Measurements from ENCODE around the gene DAPK2. TPM values are rescaled to one million over a fixed set of nuclear protein-coding genes. Genes with fewer than 3 reads are reported as not detected.
"Not testable (repeated sequence)": the region's sequence is repeated elsewhere in the genome, so short reads cannot be mapped to it uniquely, and the experiment has no call there.

The DAPK2 gene
- total RNA-seq, 1 experiment from 2014 or later: 2.3 TPM

DNA sequence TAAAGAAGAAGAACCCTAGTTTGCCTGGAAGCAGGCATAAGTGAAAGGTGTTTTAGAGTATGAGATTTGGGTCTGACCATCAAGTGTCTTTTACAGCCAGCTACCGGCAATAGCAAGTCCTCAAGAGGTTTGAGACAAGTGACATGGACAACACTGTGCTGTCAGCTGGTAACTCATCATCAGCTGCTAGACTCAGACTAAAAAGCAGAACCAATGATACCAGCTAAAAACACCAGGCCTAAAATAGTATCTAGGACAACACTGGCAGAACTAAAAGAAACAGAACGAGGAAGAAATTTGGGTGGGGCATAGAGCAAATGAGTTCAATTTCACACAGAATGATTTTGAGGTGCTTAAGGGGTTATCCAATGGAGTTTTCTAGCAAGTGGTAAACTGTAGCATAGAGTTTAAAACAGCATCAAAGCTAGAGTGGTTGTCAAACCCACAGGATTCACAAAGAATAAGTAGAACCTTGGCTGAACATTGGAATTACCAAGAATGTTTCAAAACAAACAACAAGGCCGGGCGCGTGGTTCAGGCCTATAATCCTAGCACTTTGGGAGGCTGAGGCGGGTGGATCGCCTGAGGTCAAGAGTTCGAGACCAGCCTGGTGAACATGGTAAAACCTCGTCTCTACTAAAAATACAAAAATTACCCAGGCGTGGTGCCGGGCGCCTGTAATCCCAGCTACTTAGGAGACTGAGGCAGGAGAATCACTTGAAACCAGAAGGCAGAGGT lies 43.4 kb upstream of the DAPK2 start:
- TF ChIP-seq, protein P1, sequence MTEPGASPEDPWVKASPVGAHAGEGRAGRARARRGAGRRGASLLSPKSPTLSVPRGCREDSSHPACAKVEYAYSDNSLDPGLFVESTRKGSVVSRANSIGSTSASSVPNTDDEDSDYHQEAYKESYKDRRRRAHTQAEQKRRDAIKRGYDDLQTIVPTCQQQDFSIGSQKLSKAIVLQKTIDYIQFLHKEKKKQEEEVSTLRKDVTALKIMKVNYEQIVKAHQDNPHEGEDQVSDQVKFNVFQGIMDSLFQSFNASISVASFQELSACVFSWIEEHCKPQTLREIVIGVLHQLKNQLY (CRISPR knock-in tag; IDR thresholded peaks at IDR 0.05): no peak
- no peak for TF ChIP-seq GABPB1 (CRISPR knock-in tag; IDR thresholded peaks at IDR 0.05)
- TF ChIP-seq MYBL2 (CRISPR knock-in tag; IDR thresholded peaks at IDR 0.05): no peak
- TF ChIP-seq EMX1 (CRISPR knock-in tag; IDR thresholded peaks at IDR 0.05): no peak
- no peak for TF ChIP-seq ZNF219 (CRISPR knock-in tag; IDR thresholded peaks at IDR 0.05; ENCODE audit: borderline replicate concordance)
- no peak for TF ChIP-seq GRHL2 (CRISPR knock-in tag; IDR thresholded peaks at IDR 0.05; ENCODE audit: insufficient replicate concordance, severe bottlenecking)
- no peak for TF ChIP-seq TEAD1 (CRISPR knock-in tag; IDR thresholded peaks at IDR 0.05)
- no peak for TF ChIP-seq SMAD4 (CRISPR knock-in tag; IDR thresholded peaks at IDR 0.05)
- TF ChIP-seq, protein P2, sequence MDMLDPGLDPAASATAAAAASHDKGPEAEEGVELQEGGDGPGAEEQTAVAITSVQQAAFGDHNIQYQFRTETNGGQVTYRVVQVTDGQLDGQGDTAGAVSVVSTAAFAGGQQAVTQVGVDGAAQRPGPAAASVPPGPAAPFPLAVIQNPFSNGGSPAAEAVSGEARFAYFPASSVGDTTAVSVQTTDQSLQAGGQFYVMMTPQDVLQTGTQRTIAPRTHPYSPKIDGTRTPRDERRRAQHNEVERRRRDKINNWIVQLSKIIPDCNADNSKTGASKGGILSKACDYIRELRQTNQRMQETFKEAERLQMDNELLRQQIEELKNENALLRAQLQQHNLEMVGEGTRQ (CRISPR knock-in tag; IDR thresholded peaks at IDR 0.05): no peak
- Mint-ChIP-seq H3K27ac (no peak overlapping the region), H3K27me3 (ENCODE audit: low read depth) (no peaks in the 10 kb centered on the region), H3K36me3 (peaks cover 34% of the 10 kb centered on the region), H3K9me3 (peaks cover 4% of the 10 kb centered on the region), H3K4me3 (no peak overlapping the region), H3K4me1 (peaks cover 15% of the 10 kb centered on the region)
- ChIA-PET CTCF (interaction anchor here (1.6 kb wide), 1 partner anchor 21 kb away, joined by 4 read pairs; no protein-coding TSS in a partner anchor), POLR2A (no interaction called here)
- no peak for ATAC-seq
- DNase-seq (ENCODE audit: low spot score): no peak

GRCh38 chr15:64082757-64083156 lies 36.5 kb upstream of the DAPK2 start:
- H3K4me1 Mint-ChIP-seq: no peaks in the 10 kb centered on the region
- peak; percentile 61; the same call in 1 of the 2 replicates for TF ChIP-seq ZNF121 (CRISPR knock-in tag; IDR thresholded peaks at IDR 0.05)
- TF ChIP-seq MAX (CRISPR knock-in tag; IDR thresholded peaks at IDR 0.05): no peak
- TF ChIP-seq NR2C2 (CRISPR knock-in tag; IDR thresholded peaks at IDR 0.05): no peak
- no peaks in the 10 kb centered on the region for H3K27me3 Mint-ChIP-seq (ENCODE audit: low read depth)
- ATAC-seq (no peak), DNase-seq (ENCODE audit: low spot score) (no peak)
- H3K36me3 Mint-ChIP-seq: peaks cover 23% of the 10 kb centered on the region
- no peak overlapping the region for H3K27ac Mint-ChIP-seq
- H3K4me3 Mint-ChIP-seq: no peak overlapping the region
- ChIA-PET CTCF (interaction anchor here (1.6 kb wide), 1 partner anchor 14 kb away, joined by 3 read pairs; no protein-coding TSS in a partner anchor), POLR2A (no interaction called here)
- peaks cover under 1% of the 10 kb centered on the region for H3K9me3 Mint-ChIP-seq

- H3K27me3 Mint-ChIP-seq (ENCODE audit: low read depth); ATAC-seq; H3K4me1 Mint-ChIP-seq: not testable (repeated sequence)
Observed at GRCh38 chr15:64073496-64073895, 27.2 kb upstream of the DAPK2 start.

DNA sequence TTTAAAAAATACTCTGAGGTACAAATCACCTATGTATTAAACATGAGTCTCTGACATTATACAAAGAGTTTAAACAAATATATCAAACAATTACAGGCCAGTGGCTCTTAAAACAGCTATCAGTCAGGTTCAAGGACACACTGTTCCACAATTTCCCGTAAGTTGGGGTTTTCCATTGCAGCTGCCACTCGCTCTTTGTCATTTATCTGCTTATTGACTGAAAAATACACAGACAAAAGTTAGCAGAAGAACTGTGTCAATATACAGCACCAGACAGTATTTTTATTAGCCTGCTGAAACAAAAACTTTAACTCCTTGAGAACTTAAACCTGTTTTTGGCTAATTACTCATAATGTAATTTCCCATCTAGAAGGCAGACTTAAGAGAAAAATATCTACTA lies 26.5 kb upstream of the DAPK2 start:
- DNase-seq (ENCODE audit: low spot score) (no peak), ATAC-seq (no peak)
- Mint-ChIP-seq H3K4me3 (no peak overlapping the region), H3K4me1 (0 out of 2 replicates have a peak, but pooled peaks cover 3% of the 10 kb centered on the region), H3K36me3 (peaks cover 28% of the 10 kb centered on the region), H3K27ac (no peak overlapping the region), H3K9me3 (no peaks in the 10 kb centered on the region), H3K27me3 (ENCODE audit: low read depth) (no peaks in the 10 kb centered on the region)
- POLR2A ChIA-PET: no interaction called here
- TF ChIP-seq ZNF317 (CRISPR knock-in tag; IDR thresholded peaks at IDR 0.05; ENCODE audit: borderline replicate concordance, low read depth) (no peak), GABPB1 (CRISPR knock-in tag; IDR thresholded peaks at IDR 0.05) (peak; percentile 56; the same call in 1 of the 2 replicates)
- CTCF ChIA-PET: no interaction called here

More at GRCh38 chr15:64073496-64073895, 27.2 kb upstream of the DAPK2 start:
- H3K27ac Mint-ChIP-seq; DNase-seq (ENCODE audit: low spot score); H3K4me3 Mint-ChIP-seq; POLR2A ChIA-PET; CTCF ChIA-PET; H3K9me3 Mint-ChIP-seq: not testable (repeated sequence)
- peaks cover 28% of the 10 kb centered on the region for H3K36me3 Mint-ChIP-seq

Data from WTC11 (cell line).